H1 (cell line): ENCODE data around the gene COL4A1. TPM values are rescaled to one million over a fixed set of nuclear protein-coding genes. Genes with fewer than 3 reads are reported as not detected.

Experiments used
- CTCF ChIA-PET: fragments of 300-600 bp; sonication (Branson Sonifier 250); formaldehyde crosslinking; loops from one replicate; lab custom pipeline; 2021; ENCODE audit not compliant: partially characterized antibody; lab: Charles Lee
- POLR2A ChIA-PET: fragments of 300-600 bp; sonication (Branson Sonifier 250); formaldehyde crosslinking; loops from one replicate; lab custom pipeline; 2021; ENCODE audit warnings: inconsistent platforms; ENCODE audit not compliant: partially characterized antibody; lab: Charles Lee
- DNase-seq, 2 experiments: peaks; one replicate each; pipeline versions ENCODE4 v3.0.0 to v3.0.0-alpha.2; 2010 to 2022; ENCODE audit warnings: low spot score in 2 of 2, low read depth in 1 of 2, mixed read lengths in 1 of 2
- FAIRE-seq: peaks from 2 replicates; lab custom pipeline; 2011; peaks lifted over from hg19 to GRCh38; lab: Jason Lieb, UNC
- H2AFZ ChIP-seq: 2 replicates; pipeline ENCODE4 v1.8.1; 2012; ENCODE audit warnings: low read length, inconsistent platforms
- H2AK5ac ChIP-seq: 2 replicates; pipeline ENCODE4 v1.6.1; 2013; ENCODE audit warnings: low read depth, low read length
- H2BK120ac ChIP-seq: replicated peaks from 2 replicates; pipeline ENCODE3; 2013; ENCODE audit warnings: low read depth, low read length, inconsistent platforms
- H2BK12ac ChIP-seq: 2 replicates; pipeline ENCODE4 v1.6.1; 2013; ENCODE audit warnings: low read depth, low read length
- H2BK15ac ChIP-seq: 2 replicates; pipeline ENCODE4 v1.6.1; 2013; ENCODE audit warnings: low read length
- H2BK20ac ChIP-seq: 2 replicates; pipeline ENCODE4 v1.6.1; 2013; ENCODE audit warnings: low read length
- H2BK5ac ChIP-seq: 2 replicates; pipeline ENCODE4 v1.6.1; 2013; ENCODE audit warnings: low read depth, low read length
- H3K14ac ChIP-seq: 2 replicates; pipeline ENCODE4 v1.6.1; 2013; ENCODE audit warnings: inconsistent platforms; ENCODE audit not compliant: insufficient read length
- H3K18ac ChIP-seq: 2 replicates; pipeline ENCODE4 v1.6.1; 2013; ENCODE audit warnings: low read length; ENCODE audit errors: extremely low read depth
- H3K23ac ChIP-seq: 2 replicates; pipeline ENCODE4 v1.6.1; 2013; ENCODE audit warnings: inconsistent platforms; ENCODE audit not compliant: insufficient read length
- H3K23me2 ChIP-seq: 2 replicates; pipeline ENCODE4 v1.6.1; 2013; ENCODE audit warnings: low read depth, low read length
- H3K27ac ChIP-seq: 2 replicates; pipeline ENCODE4 v1.6.1; 2011; ENCODE audit warnings: low read depth, low read length, inconsistent platforms
- H3K27me3 ChIP-seq, 4 experiments: replicated peaks in 1 of 4; 1 replicate in 1 of 4; 2 replicates in 3 of 4; pipeline versions ENCODE4 v1.6.1 to v1.8.1; 2011 to 2013; ENCODE audit warnings: low read length in 3 of 4, mild to moderate bottlenecking in 3 of 4, inconsistent platforms in 2 of 4, mixed read lengths in 2 of 4, moderate library complexity in 1 of 4; ENCODE audit not compliant: control insufficient read depth in 3 of 4, insufficient read depth in 3 of 4; ENCODE audit errors: extremely low read depth in 1 of 4
- H3K36me3 ChIP-seq, 4 experiments: 2 replicates each; pipeline versions ENCODE4 v1.6.1 to v1.8.1; 2011 to 2013; ENCODE audit warnings: mild to moderate bottlenecking in 4 of 4, low read length in 3 of 4, moderate library complexity in 2 of 4, control low read depth in 1 of 4, inconsistent platforms in 1 of 4; ENCODE audit not compliant: insufficient read depth in 4 of 4, control insufficient read depth in 2 of 4
- H3K4ac ChIP-seq: replicated peaks from 2 replicates; pipeline ENCODE3; 2013; ENCODE audit warnings: low read length, low read depth, mixed read lengths, inconsistent platforms; ENCODE audit not compliant: insufficient read length
- H3K4me1 ChIP-seq, 4 experiments: replicated peaks in 1 of 4; 1 replicate in 1 of 4; 2 replicates in 3 of 4; pipeline versions ENCODE4 v1.6.1 to v1.8.1; 2011 to 2013; ENCODE audit warnings: low read length in 3 of 4, inconsistent platforms in 2 of 4, mixed read lengths in 1 of 4; ENCODE audit not compliant: insufficient read depth in 4 of 4, control insufficient read depth in 3 of 4
- H3K4me2 ChIP-seq, 2 experiments: 2 replicates each; pipeline versions ENCODE4 v1.6.1 to v1.8.1; 2011 to 2013; ENCODE audit warnings: low read depth in 2 of 2, low read length in 2 of 2, control low read depth in 1 of 2, inconsistent platforms in 1 of 2, mild to moderate bottlenecking in 1 of 2; ENCODE audit not compliant: insufficient read depth in 1 of 2
- H3K4me3 ChIP-seq, 4 experiments: fragments of 200-600, 300-600 bp in 1 of 4; sonication (generic), shearing (Covaris generic), sonication (Bioruptor Twin) in 1 of 4; 2 replicates each; pipeline versions ENCODE4 v1.5.1 to v1.8.1; 2011 to 2016; ENCODE audit warnings: low read length in 4 of 4, low read depth in 3 of 4, control low read depth in 2 of 4, inconsistent platforms in 2 of 4, mild to moderate bottlenecking in 2 of 4, mixed read lengths in 1 of 4, moderate library complexity in 1 of 4; ENCODE audit not compliant: insufficient read depth in 2 of 4; ENCODE audit errors: extremely low read depth in 1 of 4
- H3K56ac ChIP-seq: replicated peaks from 2 replicates; pipeline ENCODE3; 2013; ENCODE audit warnings: low read depth, mild to moderate bottlenecking, mixed read lengths, low read length, inconsistent platforms; ENCODE audit not compliant: insufficient read length
- H3K79me1 ChIP-seq: 2 replicates; pipeline ENCODE4 v1.6.1; 2013; ENCODE audit warnings: low read depth, low read length, control low read depth
- H3K79me2 ChIP-seq, 2 experiments: 2 replicates each; pipeline versions ENCODE4 v1.6.1 to v1.8.1; 2012 to 2013; ENCODE audit warnings: low read length in 2 of 2, mild to moderate bottlenecking in 2 of 2, inconsistent platforms in 1 of 2; ENCODE audit not compliant: insufficient read depth in 2 of 2, control insufficient read depth in 1 of 2
- H3K9ac ChIP-seq, 4 experiments: replicated peaks in 1 of 4; 1 replicate in 1 of 4; 2 replicates in 3 of 4; pipeline versions ENCODE4 v1.6.1 to v1.8.1; 2011 to 2013; ENCODE audit warnings: low read depth in 3 of 4, low read length in 3 of 4, control low read depth in 2 of 4, mild to moderate bottlenecking in 2 of 4, moderate library complexity in 2 of 4, inconsistent platforms in 1 of 4; ENCODE audit errors: extremely low read depth in 1 of 4
- H3K9me3 ChIP-seq, 2 experiments: 2 replicates each; pipeline versions ENCODE4 v1.6.1 to v1.8.1; 2012 to 2013; ENCODE audit warnings: mild to moderate bottlenecking in 2 of 2, moderate library complexity in 2 of 2, control low read depth in 1 of 2, inconsistent platforms in 1 of 2, low read depth in 1 of 2, low read length in 1 of 2, mixed read lengths in 1 of 2; ENCODE audit not compliant: insufficient read depth in 2 of 2
- H4K20me1 ChIP-seq, 2 experiments: replicated peaks in 1 of 2; 2 replicates each; pipeline versions ENCODE3 to v1.8.1; 2011 to 2013; ENCODE audit warnings: inconsistent platforms in 2 of 2, low read length in 2 of 2, mild to moderate bottlenecking in 1 of 2; ENCODE audit not compliant: insufficient read depth in 2 of 2, control insufficient read depth in 1 of 2
- H4K5ac ChIP-seq: 2 replicates; pipeline ENCODE4 v1.6.1; 2013; ENCODE audit warnings: low read length, low read depth, mixed read lengths, inconsistent platforms; ENCODE audit not compliant: insufficient read length
- H4K8ac ChIP-seq: 2 replicates; pipeline ENCODE4 v1.8.0; 2013; ENCODE audit warnings: mild to moderate bottlenecking, moderate library complexity, low read length, inconsistent platforms; ENCODE audit not compliant: insufficient read depth; ENCODE audit errors: extremely low read depth
- H4K91ac ChIP-seq: replicated peaks from 2 replicates; pipeline ENCODE3; 2013; ENCODE audit warnings: low read length, mixed read lengths, inconsistent platforms; ENCODE audit not compliant: insufficient read length
- CHD2 ChIP-seq: IDR thresholded peaks from 2 replicates; pipeline ENCODE4 v1.6.1; 2012; ENCODE audit warnings: low read length, improper control_type of control experiment
- CTBP2 ChIP-seq: IDR thresholded peaks from 2 replicates; pipeline ENCODE4 v1.7.0; 2011; ENCODE audit warnings: borderline replicate concordance, mild to moderate bottlenecking, moderate library complexity, mixed read lengths, low read length; ENCODE audit not compliant: insufficient read depth, insufficient read length
- MAFK ChIP-seq: IDR thresholded peaks from 2 replicates; pipeline ENCODE4 v1.6.1; 2012; ENCODE audit warnings: low read depth, mild to moderate bottlenecking, improper control_type of control experiment, low read length
- PHF8 ChIP-seq: fragments of 200-600 bp; sonication (generic); conservative IDR thresholded peaks from 2 replicates; pipeline ENCODE4 v1.7.1; 2012; ENCODE audit warnings: low read depth, mild to moderate bottlenecking, inconsistent platforms, low read length, moderate library complexity
- RXRA ChIP-seq: IDR thresholded peaks from 2 replicates; pipeline ENCODE4 v1.6.1; 2011; ENCODE audit warnings: low read depth, mild to moderate bottlenecking, low read length, moderate library complexity; ENCODE audit not compliant: insufficient read depth
- SAP30 ChIP-seq: fragments of 300-600 bp; sonication (generic); IDR thresholded peaks from 2 replicates; pipeline ENCODE4 v1.7.1; 2012; ENCODE audit warnings: low read length, moderate library complexity, mild to moderate bottlenecking, inconsistent platforms; ENCODE audit not compliant: insufficient read depth, insufficient replicate concordance
- SIN3A ChIP-seq, 2 experiments: IDR thresholded peaks in 1 of 2; conservative IDR thresholded peaks in 1 of 2; 2 replicates each; pipeline ENCODE4 v1.6.1; 2011 to 2012; ENCODE audit warnings: low read length in 2 of 2, improper control_type of control experiment in 1 of 2, low read depth in 1 of 2, mild to moderate bottlenecking in 1 of 2
- WGBS, 2 experiments: shearing (Covaris generic) in 1 of 2; methylation state at CpG; one replicate each; pipeline versions ENCODE4 v1.1.6 to v1.1.7; 2013 to 2015; ENCODE audit warnings: low lambda C conversion rate in 2 of 2, mixed read lengths in 2 of 2, inconsistent platforms in 1 of 2, low coverage in 1 of 2, missing lambda C conversion rate in 1 of 2; ENCODE audit not compliant: insufficient replicate concordance in 2 of 2, insufficient coverage in 1 of 2, insufficient read length in 1 of 2; ENCODE audit errors: extremely low coverage in 1 of 2, missing lambda C conversion rate in 1 of 2; 5-methylcytosine and 5-hydroxymethylcytosine counted together
- polyA plus RNA-seq, 7 experiments: library from polyadenylated mRNA; depleted of rRNA in 3 of 7; stranded (reverse) in 5 of 7; unstranded in 2 of 7; fragments of >200 nt in 5 of 7; fragments of 200-250 nt in 2 of 7; gene quantifications; 1 replicate in 5 of 7; 2 replicates in 1 of 7; 4 replicates in 1 of 7; pipeline versions ENCODE4 v1.2.1 to v1.2.3, GENCODE V29; 2011 to 2013; ENCODE audit warnings: missing spikeins in 2 of 7, mixed read lengths in 2 of 7
- total RNA-seq: library from RNA; stranded (reverse); fragmentation: NEBNext Ultra II Directional; extraction: Animal tissue kit (Norgen Biotek cat#: 25700); gene quantifications from 2 replicates; pipeline ENCODE4 v1.2.1, GENCODE V29; 2021
- TF ChIP-seq, protein P1 (sequence below): IDR thresholded peaks from 2 replicates; pipeline ENCODE4 v1.6.1; 2011; ENCODE audit warnings: low read length, improper control_type of control experiment
- TF ChIP-seq, protein P2 (sequence below): IDR thresholded peaks from 2 replicates; pipeline ENCODE4 v1.6.1; 2012; ENCODE audit warnings: inconsistent platforms

Gene COL4A1
- total and polyA plus RNA-seq, 2 of the 8 experiments (the other 6 are each of a cell fraction or from before 2014, with no cell fraction given), result 30.7 to 82.0 TPM

DNA sequence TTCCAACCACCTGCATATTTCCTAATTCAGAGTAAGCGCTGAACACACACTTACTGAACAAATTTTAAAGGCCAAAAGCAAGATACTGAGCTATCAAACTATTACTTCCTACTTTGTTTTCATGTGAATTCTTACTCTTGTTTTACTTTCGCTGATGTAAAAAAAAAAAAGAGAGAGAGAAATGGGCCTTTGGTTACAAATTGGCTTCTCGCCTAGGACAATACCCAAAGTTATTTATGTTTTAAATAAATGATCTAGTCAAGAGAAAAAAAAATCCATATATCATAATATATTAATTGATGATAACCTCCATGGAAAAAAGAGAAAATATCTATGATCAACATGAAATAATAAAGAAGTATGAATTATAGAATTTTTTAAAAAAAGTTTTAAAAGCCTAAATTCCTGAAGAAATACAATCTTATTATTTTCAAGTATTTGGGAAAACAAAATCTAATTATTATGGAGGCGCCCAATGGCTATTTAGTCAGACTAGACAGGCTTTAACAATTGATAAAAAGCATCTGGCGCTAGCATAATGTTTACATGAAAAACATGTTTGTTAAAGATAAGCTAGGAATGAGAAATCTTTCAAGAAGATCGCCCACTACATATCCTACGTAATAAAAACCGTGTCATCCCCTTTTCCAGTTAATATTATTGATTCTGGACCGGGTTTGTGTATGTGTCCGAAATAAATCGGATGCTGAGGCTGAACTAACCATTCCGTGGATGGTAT, 9.0 kb downstream of the COL4A1 start:
- H3K56ac ChIP-seq, result no peak overlapping the region
- no peak overlapping the region for H2BK20ac ChIP-seq
- no peaks in the 10 kb centered on the region for H3K27me3 ChIP-seq
- no peak overlapping the region for H2AFZ ChIP-seq
- FAIRE-seq, result no peak
- H3K23ac ChIP-seq, result no peak overlapping the region
- H3K14ac ChIP-seq, result no peak overlapping the region
- H3K4me3 ChIP-seq, result no peak overlapping the region
- no peaks in the 10 kb centered on the region for H4K20me1 ChIP-seq
- H4K5ac ChIP-seq, result no peak overlapping the region
- H2AK5ac ChIP-seq, result no peak overlapping the region
- no peak overlapping the region for H3K4ac ChIP-seq
- WGBS, 2 experiments, result 88% methylated on average over 12 of the region's 12 CpGs; no CpG with 5 or more reads in 1 of the 2 experiments
- no peaks in the 10 kb centered on the region for H3K23me2 ChIP-seq
- POLR2A ChIA-PET, result interaction anchor here (4.6 kb wide), 1 partner anchor 9 kb away, joined by 34 read pairs; the partner anchor contains the start of genes COL4A1 and COL4A2
- H3K9ac ChIP-seq, result no peak overlapping the region
- CTCF ChIA-PET, result interaction anchor here (1.2 kb wide), 2 partner anchors 28 to 30 kb away, joined by 3 read pairs; no protein-coding TSS in a partner anchor
- H2BK15ac ChIP-seq, result no peak overlapping the region
- peaks cover 6 to 13% (median 9%) of the 10 kb centered on the region in 4 experiments; a peak in 6 of 7 replicates for H3K4me1 ChIP-seq
- H4K8ac ChIP-seq, result no peak overlapping the region
- H2BK5ac ChIP-seq, result no peak overlapping the region
- no peak for DNase-seq
- H3K27ac ChIP-seq, result no peak overlapping the region
- H3K79me1 ChIP-seq, result peaks cover 2% of the 10 kb centered on the region; the same call in 1 of the 2 replicates
- H3K36me3 ChIP-seq, result no peaks in the 10 kb centered on the region
- peak overlapping the region in 1 of 2 experiments; percentile 38; a peak in 2 of 4 replicates for H3K4me2 ChIP-seq
- H3K18ac ChIP-seq, result no peak overlapping the region
- no peaks in the 10 kb centered on the region for H3K9me3 ChIP-seq
- H3K79me2 ChIP-seq, result peaks cover 0 to 12% of the 10 kb centered on the region in 2 experiments; a peak in 1 of 4 replicates
- no peak overlapping the region for H2BK12ac ChIP-seq
- no peak overlapping the region for H4K91ac ChIP-seq
- no peak overlapping the region for H2BK120ac ChIP-seq
- TF ChIP-seq MAFK (no peak), RXRA (no peak), SIN3A (conservative IDR thresholded peaks at IDR 0.05 in 1 of 2, IDR thresholded peaks at IDR 0.05 in 1 of 2; ENCODE audit: low read depth in 1 of 2, low read length in 2 of 2) (no peak), SAP30 (no peak), PHF8 (no peak), CTBP2 (no peak), CHD2 (no peak)
- TF ChIP-seq, protein P1, sequence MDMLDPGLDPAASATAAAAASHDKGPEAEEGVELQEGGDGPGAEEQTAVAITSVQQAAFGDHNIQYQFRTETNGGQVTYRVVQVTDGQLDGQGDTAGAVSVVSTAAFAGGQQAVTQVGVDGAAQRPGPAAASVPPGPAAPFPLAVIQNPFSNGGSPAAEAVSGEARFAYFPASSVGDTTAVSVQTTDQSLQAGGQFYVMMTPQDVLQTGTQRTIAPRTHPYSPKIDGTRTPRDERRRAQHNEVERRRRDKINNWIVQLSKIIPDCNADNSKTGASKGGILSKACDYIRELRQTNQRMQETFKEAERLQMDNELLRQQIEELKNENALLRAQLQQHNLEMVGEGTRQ, result no peak
- TF ChIP-seq, protein P2, sequence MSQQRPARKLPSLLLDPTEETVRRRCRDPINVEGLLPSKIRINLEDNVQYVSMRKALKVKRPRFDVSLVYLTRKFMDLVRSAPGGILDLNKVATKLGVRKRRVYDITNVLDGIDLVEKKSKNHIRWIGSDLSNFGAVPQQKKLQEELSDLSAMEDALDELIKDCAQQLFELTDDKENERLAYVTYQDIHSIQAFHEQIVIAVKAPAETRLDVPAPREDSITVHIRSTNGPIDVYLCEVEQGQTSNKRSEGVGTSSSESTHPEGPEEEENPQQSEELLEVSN, result no peak
